Mammary epithelial cell (primary cell): Measurements from ENCODE around the gene TRPV5.

Source experiments
- EZH2 ChIP-seq: IDR thresholded peaks from 2 replicates; pipeline ENCODE4 v1.6.1; 2012; ENCODE audit warnings: low read length, inconsistent platforms, borderline replicate concordance
- TF ChIP-seq, protein P1 (sequence below), 2 donors: IDR thresholded peaks in 1 of 2; conservative IDR thresholded peaks in 1 of 2; 2 replicates each; pipeline ENCODE4 v1.5.1; 2011 to 2012; ENCODE audit warnings: inconsistent platforms in 2 of 2, low read length in 2 of 2, mild to moderate bottlenecking in 2 of 2, control low read depth in 1 of 2, low read depth in 1 of 2; ENCODE audit not compliant: insufficient read depth in 1 of 2; ENCODE audit errors: extremely low read depth in 1 of 2

DNA sequence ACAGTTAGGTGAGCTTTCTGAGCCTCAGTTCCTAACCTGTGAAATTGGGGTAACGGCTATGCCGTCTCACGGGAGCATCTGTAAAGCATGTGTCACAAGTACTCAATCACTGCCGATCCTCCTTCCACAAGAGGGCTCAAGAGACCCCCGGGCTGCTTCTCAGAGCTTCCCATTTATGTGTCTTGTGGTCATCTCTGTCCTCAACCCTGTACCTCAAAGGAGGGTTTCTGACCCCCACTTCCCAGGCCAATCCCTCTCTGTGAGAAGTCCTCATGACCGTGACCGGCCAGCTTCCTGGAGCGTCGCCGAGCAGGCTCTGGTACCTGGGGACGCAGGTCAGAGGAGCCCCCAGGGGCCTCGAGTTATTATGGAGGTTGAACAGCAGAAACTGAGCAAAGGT lies 510 bp upstream of the TRPV5 start:
- TF ChIP-seq, protein P1, sequence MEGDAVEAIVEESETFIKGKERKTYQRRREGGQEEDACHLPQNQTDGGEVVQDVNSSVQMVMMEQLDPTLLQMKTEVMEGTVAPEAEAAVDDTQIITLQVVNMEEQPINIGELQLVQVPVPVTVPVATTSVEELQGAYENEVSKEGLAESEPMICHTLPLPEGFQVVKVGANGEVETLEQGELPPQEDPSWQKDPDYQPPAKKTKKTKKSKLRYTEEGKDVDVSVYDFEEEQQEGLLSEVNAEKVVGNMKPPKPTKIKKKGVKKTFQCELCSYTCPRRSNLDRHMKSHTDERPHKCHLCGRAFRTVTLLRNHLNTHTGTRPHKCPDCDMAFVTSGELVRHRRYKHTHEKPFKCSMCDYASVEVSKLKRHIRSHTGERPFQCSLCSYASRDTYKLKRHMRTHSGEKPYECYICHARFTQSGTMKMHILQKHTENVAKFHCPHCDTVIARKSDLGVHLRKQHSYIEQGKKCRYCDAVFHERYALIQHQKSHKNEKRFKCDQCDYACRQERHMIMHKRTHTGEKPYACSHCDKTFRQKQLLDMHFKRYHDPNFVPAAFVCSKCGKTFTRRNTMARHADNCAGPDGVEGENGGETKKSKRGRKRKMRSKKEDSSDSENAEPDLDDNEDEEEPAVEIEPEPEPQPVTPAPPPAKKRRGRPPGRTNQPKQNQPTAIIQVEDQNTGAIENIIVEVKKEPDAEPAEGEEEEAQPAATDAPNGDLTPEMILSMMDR (conservative IDR thresholded peaks at IDR 0.05 in 1 of 2, IDR thresholded peaks at IDR 0.05 in 1 of 2; ENCODE audit: extremely low read depth in 1 of 2, insufficient read depth in 1 of 2, low read depth in 1 of 2, low read length in 2 of 2), result no peak
- TF ChIP-seq EZH2, result no peak
